CMK (cell line): ENCODE data around the gene DKKL1.
"Not testable (repeated sequence)": the region's sequence is repeated elsewhere in the genome, so short reads cannot be mapped to it uniquely, and the experiment has no call there.

Experiments
- DNase-seq: peaks from one replicate; pipeline ENCODE4 v3.0.0-alpha.2; 2010; ENCODE audit warnings: low read depth

Gene DKKL1

DNA sequence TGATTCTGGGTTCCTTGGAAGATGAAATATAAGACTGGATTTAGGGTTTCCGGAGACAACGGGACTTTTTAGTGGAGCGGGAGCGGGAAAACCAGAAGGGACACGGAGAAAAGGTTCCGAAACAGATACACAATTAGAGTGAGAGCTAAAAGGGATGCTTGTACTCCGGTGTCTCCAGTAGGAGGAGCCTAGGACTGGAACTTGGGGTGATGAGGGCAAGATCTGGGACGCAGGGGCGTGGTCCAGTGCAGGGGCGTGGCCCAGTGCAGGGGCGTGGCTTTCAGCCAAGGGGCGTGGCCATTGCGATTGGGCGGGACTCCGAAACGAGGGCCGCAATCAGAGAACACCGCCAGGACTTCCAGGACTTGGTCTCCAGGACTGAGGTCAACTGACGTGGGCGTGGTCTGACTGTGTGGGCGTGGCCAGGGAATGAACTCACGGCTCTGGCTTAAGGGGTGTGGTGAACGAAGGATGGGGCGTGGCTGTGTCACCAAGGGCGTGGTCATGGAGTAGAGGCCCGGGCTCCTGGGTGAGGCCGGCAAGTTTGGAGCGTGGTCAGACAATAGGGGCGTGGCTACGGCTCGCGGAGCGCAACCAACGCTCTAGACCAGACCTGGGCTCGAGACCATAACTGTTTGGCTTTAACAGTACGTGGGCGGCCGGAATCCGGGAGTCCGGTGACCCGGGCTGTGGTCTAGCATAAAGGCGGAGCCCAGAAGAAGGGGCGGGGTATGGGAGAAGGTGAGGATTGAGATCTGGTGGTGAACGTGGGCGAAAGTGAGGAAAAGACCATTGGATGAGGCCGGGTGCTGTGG, at the start of gene DKKL1:
Gene DKKL1, plus strand, starts transcription at position 610 of the 815 bp plus-strand sequence. Its CDS starts 122 bp downstream, at position 732.
- peak; percentile 98 for DNase-seq

DNA sequence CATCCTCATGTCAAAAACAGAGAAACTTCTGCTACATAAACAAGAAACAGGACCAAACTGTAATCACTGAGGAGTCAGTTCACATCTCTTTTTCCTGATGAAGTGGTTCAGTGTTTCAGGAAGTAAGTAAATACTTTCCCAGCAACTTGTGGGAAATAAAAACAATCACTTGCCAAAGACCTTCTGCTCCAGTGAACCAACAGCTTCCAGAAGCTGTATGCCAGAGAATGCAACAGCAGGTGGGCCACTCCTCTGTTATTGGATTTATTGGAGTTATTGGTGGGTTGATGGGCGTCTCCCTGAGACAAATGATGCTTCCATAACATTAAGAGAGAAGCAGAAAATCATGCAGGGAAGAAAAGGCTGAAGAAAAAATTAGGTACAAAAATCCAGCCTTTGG, 48.6 kb upstream of the DKKL1 start:
- DNase-seq: no peak

DNA sequence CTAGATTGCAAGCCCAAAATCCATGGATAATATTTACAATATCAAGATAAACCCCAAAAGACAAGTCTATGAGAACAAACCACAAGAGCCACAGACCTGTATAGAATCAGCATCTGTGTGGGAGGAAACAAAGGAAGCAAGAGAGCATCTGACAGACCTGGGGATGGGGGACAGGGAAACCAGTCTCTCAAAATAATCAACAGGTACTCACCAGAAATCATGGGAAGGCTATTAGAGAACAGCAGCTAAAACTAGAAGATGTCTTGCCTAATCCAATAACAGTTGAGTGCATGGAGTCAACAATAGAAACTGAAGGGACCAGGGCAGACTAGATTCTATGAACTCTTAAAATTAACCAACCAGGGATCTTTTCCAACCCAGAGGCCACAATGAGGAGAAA, 47.4 kb upstream of the DKKL1 start:
- DNase-seq: no peak

DNA sequence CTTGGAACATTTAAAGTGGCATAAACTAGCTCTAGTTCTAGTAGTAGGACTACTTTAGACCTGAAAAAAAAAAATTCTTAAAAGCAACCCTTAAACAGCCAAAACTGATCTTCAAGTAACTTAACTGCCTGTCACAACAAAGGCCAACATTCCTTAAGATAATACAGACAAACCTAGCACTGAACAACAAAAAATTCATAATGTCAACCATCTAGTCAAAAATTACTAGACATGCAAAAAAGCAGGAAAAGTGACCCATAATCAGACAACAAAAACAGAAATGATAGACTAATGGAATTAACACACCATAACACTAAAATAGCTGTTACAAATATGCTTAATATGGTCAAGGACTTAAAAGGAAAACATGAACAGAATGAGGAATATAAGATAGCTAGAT, 45.4 kb upstream of the DKKL1 start:
- DNase-seq: no peak

DNA sequence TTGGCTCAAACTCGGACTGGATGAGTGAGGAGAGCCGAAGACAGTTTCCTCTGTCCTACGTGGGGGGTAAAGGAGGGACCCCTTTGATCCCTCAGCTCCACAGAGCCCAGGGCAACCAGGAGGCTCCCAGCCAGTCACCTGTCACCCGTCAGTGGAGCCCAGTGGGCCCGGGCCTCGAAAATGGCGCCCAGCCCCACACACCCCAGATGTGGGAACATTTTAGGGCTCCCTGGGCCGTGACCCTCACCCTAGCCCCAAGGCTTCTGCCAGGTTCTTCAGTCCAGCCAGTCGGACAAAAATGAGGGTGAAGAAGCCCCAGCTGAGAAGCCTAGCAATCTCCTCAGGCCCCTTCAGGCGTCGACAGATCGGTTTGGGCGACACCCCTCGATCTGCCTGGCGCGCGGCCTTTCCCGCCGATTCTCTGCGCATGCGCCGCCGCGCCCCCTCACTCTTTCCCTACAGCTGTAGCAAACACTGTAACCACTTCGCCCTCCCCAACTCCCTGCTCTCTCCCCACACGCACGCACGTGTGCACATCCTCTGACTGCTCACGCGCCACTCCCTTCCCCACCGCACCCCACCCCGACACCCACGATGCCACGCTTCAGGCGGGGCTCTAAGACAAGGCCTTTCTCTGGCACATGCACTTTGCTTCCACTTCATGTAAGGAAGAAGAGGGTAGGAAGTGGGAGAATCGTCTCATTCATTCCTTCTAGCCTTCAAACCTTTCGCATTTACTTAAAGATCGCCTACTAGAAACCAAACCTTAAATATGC, 38.7 kb upstream of the DKKL1 start, which contains the start of gene SLC6A16:
Gene SLC6A16, minus strand, starts transcription at position 391 of the 776 bp plus-strand sequence. CDS start 13,844 bp downstream, outside the sequence.
- no peak for DNase-seq

DNA sequence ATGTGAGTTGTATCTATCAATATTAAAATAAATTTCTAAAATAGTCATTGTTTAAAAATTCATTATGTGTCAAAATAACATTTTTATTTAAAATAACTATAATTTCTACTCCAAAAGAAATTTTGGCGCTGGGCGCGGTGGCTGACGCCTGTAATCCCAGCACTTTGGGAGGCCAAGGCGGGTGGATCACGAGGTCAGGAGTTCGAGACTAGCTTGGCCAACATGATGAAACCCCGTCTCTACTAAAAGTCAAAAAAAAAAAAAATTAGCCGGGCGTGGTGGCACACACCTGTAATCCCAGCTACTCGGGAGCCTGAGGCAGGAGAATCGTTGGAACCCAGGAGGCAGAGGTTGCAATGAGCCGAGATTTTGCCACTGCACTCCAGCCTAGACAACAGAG, 37.9 kb upstream of the DKKL1 start:
- DNase-seq: not testable (repeated sequence)

DNA sequence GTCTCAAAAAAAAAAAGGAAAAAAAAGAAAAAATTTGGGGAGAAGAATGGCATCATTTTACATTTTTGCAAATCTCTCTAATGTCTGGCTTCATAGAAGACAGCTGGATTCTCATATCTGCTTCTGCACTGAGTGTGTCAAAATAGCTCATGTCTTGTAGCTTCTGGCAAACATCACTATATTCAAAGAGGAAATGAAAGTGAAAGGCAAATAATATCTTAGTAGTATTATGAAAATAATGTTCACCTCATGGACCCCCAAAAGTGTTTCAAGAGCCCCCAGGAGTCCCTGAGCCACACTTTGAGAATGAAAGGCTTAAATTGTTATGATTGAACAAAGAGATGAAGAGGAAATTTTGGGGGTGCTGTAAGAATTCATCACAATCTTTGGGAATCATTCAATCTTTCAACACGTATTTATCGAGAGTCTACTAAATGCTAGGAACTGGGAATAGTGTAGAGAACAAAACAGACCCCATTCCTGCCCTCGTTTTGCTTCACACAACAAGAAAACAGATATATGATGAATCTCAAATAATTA, 37.4 kb upstream of the DKKL1 start:
- DNase-seq: no peak

DNA sequence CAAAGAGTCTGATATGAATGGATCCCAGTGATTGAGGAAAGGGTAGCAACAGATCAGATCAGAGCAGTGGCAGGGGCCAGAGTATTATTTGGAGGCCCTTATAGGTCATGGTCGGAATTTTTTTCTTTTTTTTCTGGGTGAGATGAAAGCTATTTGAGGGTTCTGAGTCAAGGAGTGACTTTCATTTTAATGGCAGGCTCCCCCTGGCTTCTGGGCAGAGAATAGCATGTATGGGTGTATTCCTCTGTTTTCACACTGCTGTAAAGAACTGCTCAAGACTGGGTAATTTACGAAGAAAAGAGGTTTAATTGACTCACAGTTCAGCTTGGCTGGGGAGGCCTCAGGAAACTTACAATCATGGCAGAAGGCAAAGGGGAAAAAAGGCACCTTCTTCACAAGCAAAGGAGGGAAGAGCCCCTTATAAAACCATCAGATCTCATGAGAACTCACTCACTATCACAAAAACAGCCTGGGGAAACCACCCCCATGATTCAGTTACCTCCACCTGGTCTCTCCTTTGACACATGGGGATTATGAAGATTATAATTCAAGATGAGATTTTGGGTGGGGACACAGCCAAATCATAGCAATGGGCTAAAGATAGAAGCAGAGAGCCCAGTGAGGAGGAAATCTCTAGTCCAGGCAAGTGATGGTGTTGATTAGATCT, 35.7 kb upstream of the DKKL1 start:
- no peak for DNase-seq

DNA sequence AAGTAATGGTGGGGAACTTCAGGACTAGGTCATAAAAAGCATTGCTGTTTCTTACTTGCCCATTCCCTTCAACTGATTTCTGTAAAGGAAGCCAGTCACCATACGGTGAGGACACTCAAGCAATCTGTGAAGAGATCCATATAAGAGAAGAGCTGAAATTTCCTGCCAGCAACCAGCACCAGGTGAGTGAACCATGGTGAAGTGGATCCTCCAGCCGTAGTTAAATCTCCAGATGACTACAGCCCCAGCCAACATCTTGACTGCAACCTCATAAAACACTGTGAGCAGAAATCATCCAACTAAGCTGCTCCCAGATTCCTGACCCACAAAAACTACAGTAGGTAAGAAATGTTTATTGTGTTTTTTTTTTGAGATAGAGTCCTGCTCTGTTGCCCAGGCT, 34.9 kb upstream of the DKKL1 start:
- DNase-seq: no peak

DNA sequence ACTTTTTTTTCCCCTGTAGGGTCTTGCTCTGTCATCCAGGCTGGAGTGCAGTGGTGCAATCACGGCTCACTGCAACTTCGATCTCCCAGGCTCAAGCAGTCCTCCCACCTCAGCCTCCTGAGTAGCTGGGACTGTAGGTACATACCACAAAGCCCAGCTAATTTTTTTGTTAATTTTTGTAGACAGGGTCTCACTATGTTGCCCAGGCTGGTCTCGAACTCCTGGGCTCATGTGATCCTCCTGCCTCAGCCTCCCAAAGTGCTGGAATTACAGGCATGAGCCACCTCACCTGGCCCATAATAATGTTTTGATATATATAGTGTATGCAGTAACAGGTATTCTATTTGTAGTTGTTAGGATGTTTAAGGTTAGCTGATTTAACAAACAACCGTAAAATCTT, 32.5 kb upstream of the DKKL1 start:
- DNase-seq: not testable (repeated sequence)

DNA sequence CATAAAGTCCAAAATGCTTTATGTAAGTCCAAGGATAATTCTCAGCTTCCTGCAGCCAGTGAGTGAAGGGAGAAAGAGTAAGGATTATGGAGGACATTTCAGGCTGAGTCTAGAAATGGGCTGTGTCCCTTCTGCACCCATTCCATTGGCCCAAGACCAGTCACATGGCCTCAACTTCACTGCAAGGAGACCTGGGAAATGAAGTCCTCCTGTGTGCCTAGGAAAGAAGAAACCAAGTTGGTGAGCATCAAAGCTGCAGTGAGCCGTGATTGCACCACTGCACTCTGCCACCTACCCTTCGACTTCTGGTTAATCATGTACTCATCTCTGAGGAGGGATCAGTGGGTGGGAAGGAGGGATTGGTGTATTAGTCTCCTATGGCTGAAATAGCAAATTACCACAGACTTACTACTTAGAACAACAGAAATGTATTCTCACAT, 32.0 kb upstream of the DKKL1 start:
- DNase-seq: no peak

DNA sequence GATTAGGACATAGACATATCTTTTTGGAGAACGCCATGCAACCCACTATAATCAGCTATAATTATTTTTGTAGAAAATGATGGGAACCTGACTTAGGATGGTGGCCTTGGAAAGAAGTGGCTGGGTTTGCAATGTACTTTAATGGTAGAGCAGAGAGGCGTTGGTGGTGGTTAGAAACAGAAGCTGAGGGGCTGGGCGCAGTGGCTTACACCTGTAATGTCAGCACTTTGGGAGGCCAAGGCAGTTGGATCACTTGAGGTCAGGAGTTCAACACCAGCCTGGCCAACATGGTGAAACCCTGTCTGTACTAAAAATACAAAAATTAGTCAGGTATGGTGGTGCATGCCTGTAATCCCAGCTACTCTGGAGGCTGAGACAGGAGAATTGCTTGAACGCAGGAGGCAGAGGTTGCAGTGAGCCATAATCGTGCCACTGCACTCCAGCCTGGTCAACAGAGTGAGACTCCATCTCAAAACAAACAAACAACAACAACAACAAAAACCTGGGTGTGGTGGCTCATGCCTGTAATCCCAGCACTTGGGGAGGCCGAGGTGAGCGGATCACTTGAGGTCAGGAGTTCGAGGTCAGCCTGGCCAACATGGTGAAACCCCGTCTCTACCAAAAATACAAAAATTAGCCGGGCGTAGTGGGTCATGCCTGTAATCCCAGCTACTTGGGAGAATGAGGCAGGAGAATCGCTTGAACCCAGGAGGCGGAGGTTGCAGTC, 30.8 kb upstream of the DKKL1 start:
- DNase-seq: not testable (repeated sequence)

DNA sequence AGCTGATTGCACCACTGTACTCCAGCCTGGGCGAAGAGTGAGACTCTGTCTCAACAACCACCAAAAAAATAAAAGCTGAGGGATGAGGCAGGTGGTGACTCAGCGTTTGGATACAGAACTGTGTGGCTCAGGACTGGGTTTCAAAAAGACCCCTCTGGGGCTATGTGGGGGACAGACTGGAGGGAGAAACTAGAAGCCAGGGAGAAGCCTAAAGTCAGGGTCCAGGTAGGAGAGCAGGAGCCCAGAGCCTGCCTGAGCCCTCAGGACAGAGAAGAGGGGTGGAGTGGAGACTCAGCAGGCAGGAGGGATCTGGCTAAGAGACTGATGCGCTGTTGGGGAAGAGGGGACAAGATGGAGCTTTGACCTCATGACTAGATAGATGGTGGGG, 30.3 kb upstream of the DKKL1 start:
- no peak for DNase-seq

DNA sequence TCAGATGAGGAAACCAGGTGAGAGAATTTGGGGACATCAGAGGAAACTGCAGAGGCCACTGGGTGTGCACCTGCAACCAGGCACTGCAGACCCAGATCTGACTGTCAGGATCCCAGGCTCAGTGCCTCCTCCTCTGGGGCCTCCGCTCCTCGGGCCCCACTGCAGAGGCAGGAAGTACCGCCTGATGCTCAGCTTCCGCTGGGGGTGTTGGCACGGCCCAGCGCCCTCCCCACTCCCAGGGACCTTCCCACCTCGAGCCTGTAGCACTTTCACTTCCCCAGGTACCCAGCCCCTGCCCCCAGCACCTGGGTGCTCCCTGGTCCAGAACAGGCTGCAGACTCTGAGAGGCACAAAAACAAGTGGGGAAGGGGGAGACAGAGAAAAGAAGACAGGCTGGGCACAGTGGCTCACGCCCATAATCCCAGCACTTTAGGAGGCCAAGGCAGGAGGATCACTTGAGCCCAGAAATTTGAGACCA, 29.8 kb upstream of the DKKL1 start:
- no peak for DNase-seq

DNA sequence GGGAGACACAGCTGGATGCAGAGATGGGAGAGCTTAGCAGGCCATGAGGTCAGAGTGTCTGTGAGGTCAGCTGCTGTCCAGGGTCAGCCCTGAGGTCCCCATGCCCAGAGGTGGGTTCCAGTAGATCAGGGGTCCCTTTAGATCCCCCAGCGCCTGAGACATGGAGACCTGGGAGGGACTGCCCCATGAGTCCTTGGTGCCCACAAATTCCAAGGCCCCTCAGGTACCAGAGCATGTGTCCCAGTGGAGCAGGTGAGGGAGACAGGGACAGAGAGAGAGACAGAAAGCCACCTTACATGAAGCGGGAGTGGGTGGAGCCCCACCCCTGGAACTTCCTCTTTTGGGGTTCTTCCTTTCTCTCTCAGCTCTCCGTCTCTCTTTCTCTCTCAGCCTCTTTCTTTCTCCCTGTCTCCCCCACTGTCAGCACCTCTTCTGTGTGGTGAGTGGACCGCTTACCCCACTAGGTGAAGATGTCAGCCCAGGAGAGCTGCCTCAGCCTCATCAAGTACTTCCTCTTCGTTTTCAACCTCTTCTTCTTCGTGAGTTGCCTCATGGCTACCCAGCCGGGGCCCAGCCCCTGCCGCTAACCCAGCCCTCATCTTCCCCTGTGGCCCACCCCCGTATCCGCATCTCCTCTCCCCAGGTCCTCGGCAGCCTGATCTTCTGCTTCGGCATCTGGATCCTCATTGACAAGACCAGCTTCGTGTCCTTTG, 28.4 kb upstream of the DKKL1 start, which contains the start of gene CD37:
Gene CD37, plus strand, starts transcription at position 336 of the 713 bp plus-strand sequence. Its CDS starts 135 bp downstream, at position 471.
- DNase-seq: peak; percentile 59

DNA sequence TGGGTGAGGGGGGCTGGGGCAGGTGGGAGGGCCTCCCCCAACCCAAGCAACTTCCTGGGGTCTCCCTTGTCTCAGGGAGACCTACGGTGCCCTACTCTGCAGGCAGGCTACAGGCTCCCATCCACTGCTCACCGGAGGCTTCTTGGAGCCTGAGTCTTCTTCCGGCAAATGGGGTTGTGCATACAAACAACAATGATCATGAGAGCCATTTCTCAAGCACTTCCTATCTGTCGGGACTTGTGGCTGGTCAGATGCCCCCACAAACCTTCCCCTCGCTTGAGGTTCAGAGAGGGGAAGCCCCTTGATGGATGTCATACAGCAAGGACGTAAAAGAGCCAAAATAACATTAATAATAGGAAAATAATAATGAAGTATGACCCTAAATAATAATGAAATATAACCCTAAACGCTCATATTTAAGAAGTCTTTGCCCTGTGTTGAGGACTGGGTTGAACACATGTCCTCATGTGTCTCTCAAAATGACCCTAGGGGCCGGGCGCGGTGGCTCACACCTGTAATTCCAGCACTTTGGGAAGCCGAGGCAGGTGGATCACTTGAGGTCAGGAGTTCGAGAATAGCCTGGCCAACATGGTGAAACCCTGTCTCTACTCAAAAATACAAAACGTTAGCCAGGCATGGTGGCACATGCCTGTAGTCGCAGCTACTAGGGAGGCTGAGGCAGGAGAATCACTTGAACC, 27.7 kb upstream of the DKKL1 start:
- DNase-seq: no peak

DNA sequence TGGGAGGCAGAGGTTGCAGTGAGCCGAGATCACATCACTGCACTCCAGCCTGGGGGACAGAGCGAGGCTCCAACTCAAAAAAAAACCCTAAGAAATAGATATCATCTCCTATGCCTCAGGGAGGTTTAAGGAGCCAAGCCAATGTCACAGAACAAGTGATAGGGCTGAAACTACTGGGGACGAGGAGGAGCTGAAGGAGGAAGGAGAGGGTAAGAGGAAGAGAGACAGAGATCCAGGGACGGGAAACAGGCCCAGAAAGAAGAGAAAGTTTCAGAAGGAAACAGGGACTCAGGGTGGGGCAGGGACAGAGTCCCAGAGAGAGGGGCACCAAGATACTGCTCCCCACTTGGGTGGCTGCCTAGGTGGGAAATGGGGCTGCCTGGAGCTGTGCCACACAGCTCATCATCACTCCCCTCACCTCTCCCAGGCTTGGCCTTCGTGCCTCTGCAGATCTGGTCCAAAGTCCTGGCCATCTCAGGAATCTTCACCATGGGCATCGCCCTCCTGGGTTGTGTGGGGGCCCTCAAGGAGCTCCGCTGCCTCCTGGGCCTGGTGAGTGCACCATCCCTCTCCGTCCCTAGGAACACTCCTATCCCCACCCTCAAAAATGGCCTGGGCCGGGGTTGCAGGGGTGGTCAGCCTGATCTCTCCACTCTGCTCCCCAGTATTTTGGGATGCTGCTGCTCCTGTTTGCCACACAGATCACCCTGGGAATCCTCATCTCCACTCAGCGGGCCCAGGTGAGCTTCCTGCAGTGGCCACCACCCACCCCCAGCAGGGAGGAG, 27.0 kb upstream of the DKKL1 start:
- no peak for DNase-seq

DNA sequence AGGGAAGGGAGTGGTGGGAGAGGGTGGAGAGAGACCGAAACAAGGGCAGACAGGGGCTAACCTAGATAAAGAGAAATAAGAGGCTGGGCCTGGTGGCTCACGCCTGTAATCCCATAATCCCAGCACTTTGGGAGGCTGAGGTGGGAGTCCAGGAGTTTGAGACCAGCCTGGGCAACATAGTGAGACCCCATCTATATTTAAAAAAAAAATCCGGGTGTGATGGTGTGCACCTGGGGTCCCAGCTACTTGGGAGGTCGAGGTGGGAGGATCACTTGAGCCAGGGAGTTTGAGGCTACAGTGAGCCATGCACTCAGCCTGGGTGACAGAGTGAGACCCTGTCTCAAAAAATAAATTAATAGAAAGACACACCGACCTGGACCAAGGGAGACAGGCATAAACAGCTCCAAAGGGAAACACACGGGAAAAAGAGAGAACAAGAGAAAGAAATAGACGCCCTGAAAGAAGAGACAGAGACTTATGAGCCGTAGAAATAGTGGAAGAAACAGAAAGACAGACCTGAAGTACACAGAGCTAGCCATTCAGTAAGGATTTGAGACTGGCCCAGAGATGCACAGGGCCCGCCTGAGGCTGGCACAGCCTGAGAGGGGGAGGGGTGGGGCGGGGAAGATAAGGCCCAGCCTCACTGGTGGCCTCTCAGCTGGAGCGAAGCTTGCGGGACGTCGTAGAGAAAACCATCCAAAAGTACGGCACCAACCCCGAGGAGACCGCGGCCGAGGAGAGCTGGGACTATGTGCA, 26.2 kb upstream of the DKKL1 start:
- no peak for DNase-seq
